Activated T-helper 1 cell treated with Interleukin-2 at 50 U/mL for 16 hours (primary cell): ENCODE data around the gene EMC9.

Experiments
- DNase-seq: peaks from one replicate; pipeline ENCODE4 v3.0.0-alpha.2; 2020; ENCODE audit warnings: low read depth

Gene EMC9, protein sequence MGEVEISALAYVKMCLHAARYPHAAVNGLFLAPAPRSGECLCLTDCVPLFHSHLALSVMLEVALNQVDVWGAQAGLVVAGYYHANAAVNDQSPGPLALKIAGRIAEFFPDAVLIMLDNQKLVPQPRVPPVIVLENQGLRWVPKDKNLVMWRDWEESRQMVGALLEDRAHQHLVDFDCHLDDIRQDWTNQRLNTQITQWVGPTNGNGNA

DNA sequence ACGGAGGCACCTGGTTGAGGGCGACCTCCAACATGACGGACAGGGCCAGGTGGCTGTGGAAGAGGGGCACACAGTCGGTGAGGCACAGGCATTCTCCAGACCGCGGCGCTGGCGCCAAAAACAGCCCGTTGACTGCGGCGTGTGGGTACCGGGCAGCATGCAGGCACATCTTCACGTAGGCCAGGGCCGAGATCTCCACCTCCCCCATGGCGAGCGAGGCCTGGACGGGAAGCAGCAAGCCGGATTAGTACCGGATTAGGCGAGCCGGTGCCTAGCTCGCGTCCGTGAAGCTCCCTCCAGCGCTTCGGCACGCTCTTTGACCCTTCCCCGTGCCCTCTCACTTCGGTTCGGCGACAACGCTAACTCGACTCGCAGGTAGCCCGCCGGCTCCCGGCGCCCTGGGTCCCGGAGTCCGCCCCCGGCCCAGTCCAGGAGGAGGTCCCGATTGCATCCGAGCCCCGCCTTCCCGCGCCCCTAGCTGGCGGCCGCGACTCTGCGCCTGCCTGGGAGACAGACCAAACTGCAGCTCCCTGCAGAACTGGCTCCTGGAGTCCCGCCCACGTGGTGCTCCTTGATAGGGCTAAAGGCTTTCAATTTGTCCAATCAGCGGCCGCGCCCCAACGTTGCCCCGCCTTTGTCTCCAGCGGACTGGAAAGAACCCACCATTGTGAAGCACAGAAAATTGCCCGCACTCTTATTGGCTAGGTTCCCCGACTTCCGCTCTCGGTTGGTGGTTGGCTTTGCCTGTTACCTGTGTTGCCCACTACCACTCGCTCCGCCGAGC, at the start of gene EMC9:
TSS of gene EMC9 (minus strand) at position 495 of the 784 bp plus-strand sequence. CDS start at position 208, 287 bp downstream.
- peak; percentile 99 for DNase-seq

DNA sequence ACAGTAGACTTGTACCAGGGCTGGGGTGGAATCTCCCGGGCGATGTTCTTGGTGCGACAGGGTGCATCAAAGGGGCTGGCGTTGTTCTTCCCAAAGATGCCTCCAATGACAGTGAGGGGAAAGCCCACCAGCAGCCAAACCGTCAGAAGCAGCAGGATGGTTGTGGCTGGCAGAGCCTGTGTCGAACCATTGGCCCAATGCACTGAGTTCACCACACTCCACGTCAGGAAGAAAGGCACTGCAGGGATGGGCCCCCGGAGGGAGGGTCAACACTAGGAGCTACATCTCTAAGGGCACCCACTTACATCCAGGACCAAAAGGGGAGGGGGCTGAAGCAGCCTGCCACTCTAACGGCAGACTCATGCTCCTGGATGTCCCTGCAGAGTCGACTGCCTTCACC, 49.0 kb upstream of the EMC9 start:
- no peak for DNase-seq

- no peak for DNase-seq
These were observed 48.1 kb upstream of the EMC9 start for GRCh38 chr14:24189460-24189859.

- DNase-seq = no peak
These were observed 47.6 kb upstream of the EMC9 start for GRCh38 chr14:24189059-24189375.

GRCh38 chr14:24188251-24189058, 47.1 kb upstream of the EMC9 start, which contains the start of gene IPO4:
Gene IPO4, minus strand, starts transcription at chr14:24188816. Its CDS starts 29 bp downstream, at chr14:24188787.
- DNase-seq = peak; percentile 91

DNA sequence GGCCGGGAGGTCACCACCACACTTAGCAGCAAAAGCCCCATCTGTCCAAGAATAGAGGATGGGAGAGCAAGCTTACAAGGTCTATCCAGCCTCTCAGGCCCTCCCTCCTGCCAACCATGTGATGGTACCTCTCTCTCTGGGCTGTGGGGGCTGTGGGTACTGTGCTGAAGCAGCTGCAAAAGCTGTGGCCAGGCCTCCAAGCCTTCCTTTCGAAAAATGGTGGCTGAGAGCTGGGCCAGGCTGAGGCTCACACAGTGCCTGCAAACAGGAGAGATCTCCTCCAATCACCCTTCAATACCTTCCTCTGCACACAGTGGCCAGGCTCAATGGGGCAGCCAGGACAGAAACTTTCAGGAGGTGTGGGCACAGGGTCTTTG, 46.1 kb upstream of the EMC9 start:
- no peak for DNase-seq

- DNase-seq = no peak
These were observed 45.6 kb upstream of the EMC9 start for GRCh38 chr14:24186831-24187538.

GRCh38 chr14:24185741-24186140, 44.4 kb upstream of the EMC9 start:
- DNase-seq = no peak

- no peak for DNase-seq
These were observed 43.6 kb upstream of the EMC9 start for GRCh38 chr14:24185026-24185425.

- DNase-seq = no peak
These were observed 42.9 kb upstream of the EMC9 start for GRCh38 chr14:24184104-24184970.

GRCh38 chr14:24183014-24183481, 41.7 kb upstream of the EMC9 start:
- no peak for DNase-seq

DNA sequence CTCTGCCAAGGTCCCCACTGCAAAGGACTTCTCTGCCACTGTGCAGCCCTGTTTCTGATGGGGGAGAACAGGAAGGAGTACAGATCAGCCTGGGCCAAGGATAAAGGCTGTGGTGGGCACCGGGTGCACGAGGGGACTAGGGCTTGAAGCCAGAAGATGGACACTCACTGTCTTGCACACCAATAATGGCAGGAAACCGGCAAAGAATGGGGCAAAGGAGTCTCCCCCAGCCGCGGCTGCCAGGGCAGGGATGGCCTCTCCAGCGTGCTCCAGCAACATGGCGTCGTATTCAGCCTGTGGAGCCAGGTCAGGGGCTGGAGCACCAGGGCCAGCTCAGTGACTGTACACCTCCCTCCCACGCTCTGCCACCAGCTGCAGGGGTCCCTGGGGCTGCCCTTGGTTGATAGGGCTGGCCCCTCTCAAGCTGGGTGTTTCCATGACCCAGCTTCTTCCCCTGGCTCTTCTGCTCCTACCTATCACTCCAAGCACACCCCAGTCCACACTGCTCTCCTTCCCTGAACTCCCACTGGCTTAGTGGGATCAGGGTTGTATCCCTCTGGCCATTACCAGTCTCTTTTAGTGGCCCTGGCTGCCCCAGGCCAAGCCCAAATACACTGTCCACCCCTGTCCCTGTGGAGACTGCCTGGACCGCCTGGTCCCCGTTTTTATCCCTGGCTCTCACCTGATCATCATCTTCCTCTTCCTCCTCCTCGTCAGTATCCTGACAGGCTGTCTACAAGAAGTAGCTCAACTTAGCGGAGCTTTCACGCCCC, 40.9 kb upstream of the EMC9 start:
- no peak for DNase-seq

GRCh38 chr14:24181371-24182077, 40.1 kb upstream of the EMC9 start:
- DNase-seq = no peak

DNA sequence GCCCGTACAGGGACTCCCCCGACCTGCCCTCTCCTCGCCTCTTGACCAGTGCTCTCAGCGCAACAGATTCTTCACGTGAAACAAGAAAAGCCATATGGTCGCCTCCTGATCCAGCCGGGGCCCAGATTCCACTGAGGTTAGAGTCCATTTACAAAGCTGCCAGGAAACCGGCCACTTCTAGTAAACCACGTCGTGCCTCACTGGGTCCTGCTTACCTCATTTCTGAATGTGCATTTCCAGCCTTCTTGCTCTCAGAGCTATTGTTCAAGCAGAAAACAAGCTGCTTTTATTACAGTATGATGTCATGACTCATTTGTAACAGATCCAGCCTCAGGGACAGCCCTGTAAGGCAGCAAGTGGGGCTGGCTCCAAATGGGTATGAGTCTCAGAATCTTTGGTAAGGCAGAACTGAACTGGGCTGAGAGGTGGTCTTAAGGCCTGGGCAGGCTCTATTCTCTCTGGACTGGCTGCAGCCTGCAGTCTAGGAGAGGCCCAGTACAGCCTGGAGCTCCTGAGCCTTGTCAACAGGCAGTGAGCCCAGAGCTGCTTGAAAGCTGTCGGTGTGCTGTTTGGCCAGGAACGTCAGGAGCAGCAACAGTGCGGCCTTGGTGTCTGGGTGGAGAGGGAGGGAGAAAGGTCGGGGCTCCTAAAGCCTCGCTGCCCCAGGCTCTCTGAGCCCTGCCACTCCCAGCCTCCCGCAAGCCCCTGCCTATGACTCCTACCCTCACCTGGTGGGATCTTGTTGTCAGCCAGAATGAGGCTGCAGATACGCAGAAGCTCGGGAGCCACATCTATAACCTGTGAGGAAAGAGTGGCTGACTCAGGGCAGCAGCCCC, 38.8 kb upstream of the EMC9 start:
- no peak for DNase-seq

DNA sequence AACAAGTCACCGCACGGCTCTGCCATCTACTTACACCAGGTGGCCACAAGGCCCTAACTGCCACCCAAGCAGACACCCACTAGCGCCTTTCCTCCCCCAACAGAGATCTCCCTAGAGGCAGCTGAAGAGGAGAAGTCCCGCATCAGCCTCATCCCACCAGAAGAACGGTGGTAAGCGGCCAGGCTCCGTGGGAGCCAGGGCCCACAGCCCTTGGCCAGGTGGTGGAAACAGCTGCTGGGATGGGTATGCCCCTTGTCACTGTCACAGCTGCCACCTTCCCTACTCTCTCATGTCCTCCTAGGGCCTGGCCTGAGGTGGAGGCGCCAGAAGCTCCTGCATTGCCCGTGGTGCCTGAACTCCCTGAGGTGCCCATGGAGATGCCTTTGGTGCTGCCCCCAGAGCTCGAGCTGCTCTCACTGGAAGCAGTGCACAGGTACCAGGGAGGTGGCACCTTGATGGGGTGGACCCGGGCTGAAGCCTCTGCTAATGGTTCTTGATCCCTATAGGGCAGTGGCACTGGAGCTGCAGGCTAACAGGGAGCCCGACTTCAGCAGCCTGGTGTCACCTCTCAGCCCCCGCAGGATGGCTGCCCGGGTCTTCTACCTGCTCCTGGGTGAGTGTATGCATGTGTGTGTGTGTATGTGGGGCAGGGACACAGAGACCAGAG, 38.0 kb upstream of the EMC9 start:
- DNase-seq = no peak

GRCh38 chr14:24178399-24179178, 37.2 kb upstream of the EMC9 start:
- no peak for DNase-seq

GRCh38 chr14:24177891-24178290, 36.5 kb upstream of the EMC9 start:
- no peak for DNase-seq
